Keratinocyte (primary cell): ENCODE measurements around the gene PRKCZ. TPM values are rescaled to one million over a fixed set of nuclear protein-coding genes. Genes with fewer than 3 reads are reported as not detected.

Experiments used
- DNase-seq: peaks from one replicate; pipeline ENCODE4 v3.0.0-alpha.2; 2011; ENCODE audit warnings: low read depth, missing footprints, low spot score
- FAIRE-seq: peaks from 2 replicates; lab custom pipeline; 2011; peaks lifted over from hg19 to GRCh38; lab: Jason Lieb, UNC
- H2AFZ ChIP-seq: 2 replicates; pipeline ENCODE4 v1.6.0; 2012; ENCODE audit warnings: low read length, control low read depth, inconsistent platforms; ENCODE audit not compliant: control insufficient read depth
- H3K27ac ChIP-seq: 2 replicates; pipeline ENCODE4 v1.5.1; 2011; ENCODE audit warnings: low read length; ENCODE audit not compliant: control insufficient read depth, insufficient read depth
- H3K27me3 ChIP-seq: 3 replicates; pipeline ENCODE4 v1.6.0; 2011; ENCODE audit warnings: low read length; ENCODE audit not compliant: control insufficient read depth, insufficient read depth; ENCODE audit errors: extremely low read depth
- H3K36me3 ChIP-seq, 2 experiments: 2 replicates in 1 of 2; 3 replicates in 1 of 2; pipeline ENCODE4 v1.5.1; 2011; ENCODE audit warnings: low read length in 2 of 2, mild to moderate bottlenecking in 1 of 2; ENCODE audit not compliant: control insufficient read depth in 2 of 2, insufficient read depth in 2 of 2; ENCODE audit errors: extremely low read depth in 1 of 2
- H3K4me1 ChIP-seq: 3 replicates; pipeline ENCODE4 v1.5.1; 2011; ENCODE audit warnings: low read length; ENCODE audit not compliant: control insufficient read depth, insufficient read depth; ENCODE audit errors: extremely low read depth
- H3K4me2 ChIP-seq: 3 replicates; pipeline ENCODE4 v1.6.0; 2011; ENCODE audit warnings: low read depth, low read length; ENCODE audit not compliant: control insufficient read depth, insufficient read depth; ENCODE audit errors: extremely low read depth
- H3K4me3 ChIP-seq, 3 experiments: fragments of 200-600 bp in 1 of 3; sonication (generic) in 1 of 3; 2 replicates in 2 of 3; 3 replicates in 1 of 3; pipeline ENCODE4 v1.5.1; 2011 to 2016; ENCODE audit warnings: low read length in 3 of 3, mild to moderate bottlenecking in 3 of 3, control low read depth in 2 of 3, inconsistent platforms in 1 of 3, low read depth in 1 of 3, mixed read lengths in 1 of 3, mixed run types in 1 of 3, moderate library complexity in 1 of 3; ENCODE audit not compliant: control insufficient read depth in 2 of 3, insufficient read depth in 2 of 3; ENCODE audit errors: extremely low read depth in 1 of 3
- H3K79me2 ChIP-seq: 2 replicates; pipeline ENCODE4 v1.6.0; 2012; ENCODE audit warnings: low read length; ENCODE audit not compliant: control insufficient read depth, insufficient read depth
- H3K9ac ChIP-seq: 3 replicates; pipeline ENCODE4 v1.6.0; 2011; ENCODE audit warnings: low read length; ENCODE audit not compliant: control insufficient read depth, insufficient read depth; ENCODE audit errors: extremely low read depth
- H3K9me1 ChIP-seq: 3 replicates; pipeline ENCODE4 v1.6.0; 2011; ENCODE audit warnings: low read length; ENCODE audit not compliant: control insufficient read depth, insufficient read depth; ENCODE audit errors: extremely low read depth
- H3K9me3 ChIP-seq: 2 replicates; pipeline ENCODE4 v1.5.1; 2012; ENCODE audit warnings: low read depth, low read length; ENCODE audit not compliant: control insufficient read depth
- H4K20me1 ChIP-seq: 3 replicates; pipeline ENCODE4 v1.6.0; 2011; ENCODE audit warnings: low read length; ENCODE audit not compliant: control insufficient read depth, insufficient read depth; ENCODE audit errors: extremely low read depth
- EZH2 ChIP-seq: IDR thresholded peaks from one replicate; pipeline ENCODE4 v1.6.1; 2012; ENCODE audit warnings: inconsistent platforms, mild to moderate bottlenecking, low read length, moderate library complexity
- dilution Hi-C: fragments of 300-500 bp; cut with MboI; formaldehyde crosslinking; loops from one replicate; pipeline ENCODE4 v1.7.0; 2020; ENCODE audit warnings: low sequenced_read_pairs; ENCODE audit not compliant: extremely low pct_ligation_motif_present
- polyA plus RNA-seq, 5 experiments: library from polyadenylated mRNA; depleted of rRNA in 3 of 5; stranded (reverse) in 3 of 5; stranded (forward) in 1 of 5; unstranded in 1 of 5; fragments of >200 nt; gene quantifications; 1 replicate in 1 of 5; 2 replicates in 3 of 5; 3 replicates in 1 of 5; pipeline versions ENCODE4 v1.2.1 to v1.2.3, GENCODE V29; 2011 to 2012; ENCODE audit warnings: missing spikeins in 2 of 5, low read depth in 1 of 5, low replicate concordance in 1 of 5
- TF ChIP-seq, protein P1 (sequence below), 3 experiments: IDR thresholded peaks in 1 of 3; conservative IDR thresholded peaks in 1 of 3; optimal IDR thresholded peaks in 1 of 3; 2 replicates in 2 of 3; 3 replicates in 1 of 3; pipeline versions ENCODE3 to v1.5.1; 2011; ENCODE audit warnings: low read length in 3 of 3, mild to moderate bottlenecking in 3 of 3, moderate library complexity in 2 of 3, control low read depth in 1 of 3, inconsistent platforms in 1 of 3; ENCODE audit not compliant: insufficient read depth in 2 of 3; ENCODE audit errors: extremely low read depth in 1 of 3

Gene PRKCZ
- polyA plus RNA-seq, 1 donor (not counting 4 experiments of a cell fraction or from before 2014, with no cell fraction given) = 36.3 TPM

DNA sequence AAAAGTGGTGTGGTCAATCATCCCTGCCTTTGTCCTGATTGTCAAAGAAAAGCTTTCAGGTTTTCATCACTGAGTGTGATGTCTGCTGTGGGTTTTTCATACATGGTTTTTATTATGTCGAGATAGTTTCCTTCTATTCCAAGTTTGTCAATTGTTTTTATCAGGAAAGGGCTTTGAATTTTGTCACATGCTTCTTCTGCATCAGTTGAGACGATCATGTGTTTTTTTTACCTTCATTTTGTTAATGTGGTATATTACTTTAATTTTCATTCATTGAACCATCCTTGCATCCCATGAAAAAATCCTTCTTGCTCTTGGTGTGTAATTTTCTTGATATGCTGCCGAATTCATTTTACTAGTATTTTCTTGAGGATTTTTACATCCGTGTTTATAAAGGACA lies 15.5 kb downstream of the PRKCZ start:
- Histone ChIP-seq H3K9me3 (no peaks in the 10 kb centered on the region), H3K36me3 (peaks cover 3 to 8% of the 10 kb centered on the region in 2 experiments), H4K20me1 (no peaks in the 10 kb centered on the region), H3K27me3 (no peaks in the 10 kb centered on the region), H3K4me2 (no peak overlapping the region), H3K27ac (no peak overlapping the region), H3K9me1 (no peaks in the 10 kb centered on the region), H3K4me1 (no peaks in the 10 kb centered on the region), H3K9ac (no peak overlapping the region), H3K4me3 (no peak overlapping the region), H3K79me2 (peaks cover 2% of the 10 kb centered on the region), H2AFZ (no peak overlapping the region)
- no peak for DNase-seq
- TF ChIP-seq EZH2 = no peak
- TF ChIP-seq, protein P1, sequence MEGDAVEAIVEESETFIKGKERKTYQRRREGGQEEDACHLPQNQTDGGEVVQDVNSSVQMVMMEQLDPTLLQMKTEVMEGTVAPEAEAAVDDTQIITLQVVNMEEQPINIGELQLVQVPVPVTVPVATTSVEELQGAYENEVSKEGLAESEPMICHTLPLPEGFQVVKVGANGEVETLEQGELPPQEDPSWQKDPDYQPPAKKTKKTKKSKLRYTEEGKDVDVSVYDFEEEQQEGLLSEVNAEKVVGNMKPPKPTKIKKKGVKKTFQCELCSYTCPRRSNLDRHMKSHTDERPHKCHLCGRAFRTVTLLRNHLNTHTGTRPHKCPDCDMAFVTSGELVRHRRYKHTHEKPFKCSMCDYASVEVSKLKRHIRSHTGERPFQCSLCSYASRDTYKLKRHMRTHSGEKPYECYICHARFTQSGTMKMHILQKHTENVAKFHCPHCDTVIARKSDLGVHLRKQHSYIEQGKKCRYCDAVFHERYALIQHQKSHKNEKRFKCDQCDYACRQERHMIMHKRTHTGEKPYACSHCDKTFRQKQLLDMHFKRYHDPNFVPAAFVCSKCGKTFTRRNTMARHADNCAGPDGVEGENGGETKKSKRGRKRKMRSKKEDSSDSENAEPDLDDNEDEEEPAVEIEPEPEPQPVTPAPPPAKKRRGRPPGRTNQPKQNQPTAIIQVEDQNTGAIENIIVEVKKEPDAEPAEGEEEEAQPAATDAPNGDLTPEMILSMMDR (optimal IDR thresholded peaks at IDR 0.05 in 1 of 3, IDR thresholded peaks at IDR 0.05 in 1 of 3, conservative IDR thresholded peaks at IDR 0.05 in 1 of 3; ENCODE audit: extremely low read depth in 1 of 3, insufficient read depth in 2 of 3, low read length in 3 of 3) = no peak
- dilution Hi-C loops = no loop called here
- no peak for FAIRE-seq

DNA sequence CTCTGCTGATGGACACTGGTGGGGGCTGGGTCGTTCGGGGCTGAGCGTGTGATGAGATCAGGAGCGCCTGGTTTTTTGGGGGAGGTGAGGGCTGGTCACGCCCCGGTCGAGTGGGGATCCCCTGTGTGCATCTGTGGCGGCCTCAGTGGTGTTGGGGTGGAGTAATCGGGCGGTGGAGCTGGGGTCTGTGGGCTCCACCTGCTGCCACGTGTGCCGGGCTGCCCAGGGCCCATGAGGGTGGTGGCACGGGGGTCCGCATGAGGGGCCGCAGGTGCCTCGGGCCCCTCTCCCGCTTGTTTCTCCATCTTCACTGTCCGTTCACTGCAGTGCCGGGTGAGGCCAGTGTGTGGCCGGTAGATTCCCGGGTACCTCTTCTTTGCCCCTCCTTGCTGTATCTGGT lies 17.2 kb downstream of the PRKCZ start:
- H3K9me1 ChIP-seq = no peaks in the 10 kb centered on the region
- H2AFZ ChIP-seq = no peak overlapping the region
- H3K36me3 ChIP-seq = peaks cover 3 to 8% of the 10 kb centered on the region in 2 experiments
- TF ChIP-seq, protein P1 (optimal IDR thresholded peaks at IDR 0.05 in 1 of 3, IDR thresholded peaks at IDR 0.05 in 1 of 3, conservative IDR thresholded peaks at IDR 0.05 in 1 of 3; ENCODE audit: extremely low read depth in 1 of 3, insufficient read depth in 2 of 3, low read length in 3 of 3) = no peak
- no peak for TF ChIP-seq EZH2
- H3K27me3 ChIP-seq = no peaks in the 10 kb centered on the region
- FAIRE-seq = no peak
- H3K4me2 ChIP-seq = no peak overlapping the region
- no peak for DNase-seq
- H3K79me2 ChIP-seq = peaks cover 2% of the 10 kb centered on the region
- no peaks in the 10 kb centered on the region for H3K4me1 ChIP-seq
- dilution Hi-C loops = no loop called here
- H3K27ac ChIP-seq = no peak overlapping the region
- H3K9ac ChIP-seq = no peak overlapping the region
- H3K9me3 ChIP-seq = no peaks in the 10 kb centered on the region
- no peak overlapping the region for H3K4me3 ChIP-seq
- no peaks in the 10 kb centered on the region for H4K20me1 ChIP-seq
